HG02970 (cell line): ENCODE measurements around the gene VTCN1.
"Not testable (repeated sequence)": the region's sequence is repeated elsewhere in the genome, so short reads cannot be mapped to it uniquely, and the experiment has no call there.

Experiments used
- ATAC-seq: cut with Tn5 transposase; IDR thresholded peaks from one replicate; pipeline ENCODE4 v1.9.1; 2021; ENCODE audit warnings: mild to moderate bottlenecking, moderate library complexity, moderate number of reproducible peaks; ENCODE audit not compliant: unreplicated experiment, low FRiP score

The VTCN1 gene

GRCh38 chr1:117128323-117129079 lies 82.2 kb downstream of the VTCN1 start:
- no peak for ATAC-seq

DNA sequence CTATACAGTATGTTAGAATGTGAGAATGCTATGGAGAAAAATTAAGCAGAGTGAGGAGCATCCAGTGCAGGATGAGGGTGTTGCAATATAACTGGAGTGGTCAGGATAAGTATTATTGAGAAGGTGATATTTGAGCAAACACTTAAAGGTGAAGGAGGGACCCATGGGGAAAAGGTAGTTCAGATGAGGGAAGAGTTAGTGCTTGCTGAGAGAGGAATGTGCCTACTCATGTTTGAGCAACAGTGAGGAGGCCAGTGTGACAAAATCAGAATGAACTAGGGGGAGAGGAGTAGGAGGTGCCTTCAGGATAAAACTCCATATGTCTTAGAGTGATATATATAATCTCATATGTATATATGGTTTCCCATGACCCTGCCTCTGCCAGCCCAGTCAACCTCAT lies 82.9 kb downstream of the VTCN1 start:
- ATAC-seq = no peak

DNA sequence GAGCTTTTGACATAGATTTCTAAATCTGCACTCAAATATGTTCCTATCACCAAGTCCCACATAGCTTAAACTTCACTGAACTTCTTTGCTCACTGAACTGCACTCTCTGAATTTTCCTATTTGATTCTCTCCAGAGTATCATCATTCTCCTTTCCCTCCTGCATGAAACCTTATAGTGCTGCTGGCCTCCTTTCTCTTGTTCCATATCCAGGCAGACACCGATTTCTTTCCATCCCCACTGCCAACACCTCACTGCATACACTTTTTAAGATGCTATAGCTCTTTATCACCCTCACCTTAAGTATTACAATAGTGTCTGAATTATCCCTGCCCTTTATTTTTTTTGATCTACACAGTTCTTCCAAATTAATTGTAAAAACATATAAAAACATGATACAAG lies 86.1 kb downstream of the VTCN1 start:
- no peak for ATAC-seq

- no peak for ATAC-seq
Observed at GRCh38 chr1:117123274-117123673, 87.5 kb downstream of the VTCN1 start.

DNA sequence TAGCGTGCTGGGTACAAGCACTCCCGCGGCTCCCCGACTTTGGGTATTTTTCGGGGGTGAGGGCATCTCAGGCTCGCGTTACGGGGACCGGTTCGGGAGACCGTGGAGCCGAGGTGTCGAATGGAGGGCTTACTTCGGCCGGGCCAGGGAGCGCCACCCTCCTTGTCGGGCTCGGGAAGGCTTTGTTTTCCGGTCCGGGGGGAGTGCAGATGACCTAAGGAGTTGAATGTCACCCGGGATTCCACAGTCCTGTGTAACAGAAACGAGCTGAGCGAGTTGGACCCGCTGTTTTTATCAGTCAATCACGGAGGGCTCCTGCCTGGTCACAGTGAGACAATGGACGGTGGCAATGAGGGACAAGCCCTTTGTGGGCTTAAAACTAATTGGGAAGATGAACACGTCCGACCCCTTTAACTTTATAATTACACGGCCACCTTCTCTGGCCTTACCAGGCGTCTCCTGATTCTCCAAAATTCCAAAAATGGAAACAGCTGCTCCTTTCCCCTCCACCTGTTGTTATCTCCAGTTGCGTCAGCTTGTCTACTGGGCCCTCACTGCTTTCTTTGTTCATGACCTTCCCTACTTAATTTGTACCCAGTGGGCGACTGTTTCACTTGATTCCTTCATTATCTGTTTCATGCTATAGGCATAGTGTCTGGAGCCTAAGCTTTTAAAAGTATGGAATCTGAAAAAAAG lies 88.2 kb downstream of the VTCN1 start:
- no peak for ATAC-seq

- peak; percentile 76 for ATAC-seq
Observed at GRCh38 chr1:117121589-117122329, 89.0 kb downstream of the VTCN1 start, which contains the start of gene TRIM45. Gene TRIM45 (minus strand): TSS chr1:117121749. CDS start chr1:117121201, 548 bp downstream.

DNA sequence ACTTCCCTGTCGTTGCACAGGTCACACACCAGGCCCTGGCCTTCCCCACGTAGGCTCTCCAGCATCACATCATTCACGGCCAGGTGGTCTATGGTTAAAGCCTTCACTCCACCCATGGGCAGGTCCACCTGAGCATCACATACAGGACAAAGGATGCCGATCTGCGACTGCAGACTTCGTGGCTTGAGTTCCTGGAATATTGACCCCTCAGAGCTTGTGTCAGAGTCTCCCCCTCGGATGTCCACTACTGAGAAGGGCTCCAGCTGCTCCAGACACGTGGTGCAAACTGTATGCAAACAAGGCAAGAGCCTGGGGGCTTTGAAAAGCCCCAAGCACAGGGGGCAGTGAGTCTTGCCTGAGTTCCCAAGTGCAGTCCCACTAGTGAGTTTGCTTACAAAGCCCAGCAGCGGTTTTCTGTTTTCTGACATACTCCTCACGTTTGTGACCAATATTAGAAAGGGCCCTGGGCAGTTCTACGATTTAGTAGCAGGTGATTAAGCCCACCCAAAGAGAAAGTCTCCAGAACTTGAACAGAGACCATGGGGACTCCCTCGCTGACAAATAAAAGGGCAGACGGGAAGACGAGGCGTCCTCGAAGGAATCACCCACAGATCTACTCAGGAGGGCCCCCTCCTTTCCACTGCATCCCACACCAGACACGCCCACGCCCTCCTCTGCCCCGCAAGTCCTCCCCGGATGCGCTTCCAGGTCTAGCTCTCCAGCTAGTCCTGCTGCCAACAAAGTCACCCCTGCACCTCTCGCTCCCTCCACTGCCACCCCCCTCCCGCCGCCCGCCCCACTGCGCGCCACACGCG lies 89.7 kb downstream of the VTCN1 start:
- ATAC-seq = no peak

DNA sequence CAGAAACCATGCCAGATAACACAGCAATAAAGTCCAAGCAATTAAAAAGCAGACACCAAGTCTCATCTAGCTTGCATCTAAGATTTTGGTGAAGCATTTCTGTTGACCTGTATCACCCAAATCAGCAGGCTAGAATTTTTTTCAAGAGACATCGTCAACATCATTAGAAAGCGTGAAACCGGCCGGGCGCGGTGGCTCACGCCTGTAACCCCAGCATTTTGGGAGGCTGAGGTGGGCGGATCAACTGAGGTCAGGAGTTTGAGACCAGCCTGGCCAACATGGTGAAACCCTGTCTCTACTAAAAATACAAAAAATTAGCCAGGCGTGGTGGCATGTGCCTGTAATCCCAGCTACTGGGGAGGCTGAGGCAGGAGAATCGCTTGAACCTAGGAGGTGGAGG lies 91.6 kb downstream of the VTCN1 start:
- ATAC-seq = not testable (repeated sequence)

DNA sequence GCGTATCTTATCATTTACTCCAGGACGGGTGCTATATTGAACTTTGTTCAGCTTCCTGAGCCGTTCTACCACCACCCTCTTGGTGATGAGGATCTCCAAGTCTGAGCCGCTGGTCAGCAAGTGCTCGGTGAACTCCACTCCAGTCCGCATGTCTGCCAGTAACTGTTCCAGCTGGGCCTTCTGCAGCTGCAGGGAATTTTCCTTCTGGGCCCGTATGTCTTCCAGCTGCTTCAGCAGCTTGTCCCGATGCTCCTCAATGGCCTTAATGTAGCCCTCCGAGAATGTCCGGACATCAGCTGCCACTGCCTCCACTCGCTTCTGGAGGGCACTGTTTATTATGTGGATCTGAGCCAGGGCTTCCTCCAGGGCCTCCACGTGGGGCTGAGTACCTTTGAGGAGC lies 92.6 kb downstream of the VTCN1 start:
- ATAC-seq = no peak

DNA sequence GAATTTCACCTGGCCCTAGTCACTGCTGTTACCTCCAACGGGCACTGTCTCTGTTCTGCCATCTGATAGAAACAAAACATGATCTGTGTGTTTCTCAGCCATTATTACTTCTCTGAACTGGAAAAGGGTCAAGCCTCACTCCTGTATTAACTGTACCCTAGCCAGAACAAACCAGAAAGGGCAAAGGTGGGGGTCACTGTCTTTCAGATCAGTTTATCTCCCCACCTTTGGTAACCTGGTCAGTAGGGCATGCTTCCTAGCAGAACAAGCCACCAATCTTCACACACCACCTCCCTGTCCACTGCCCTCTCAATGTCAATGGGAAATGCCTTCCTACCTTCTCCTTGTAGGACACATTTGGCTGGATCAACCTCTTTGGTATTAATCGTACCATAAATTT lies 93.0 kb downstream of the VTCN1 start:
- no peak for ATAC-seq

GRCh38 chr1:117116784-117117130 lies 94.0 kb downstream of the VTCN1 start:
- no peak for ATAC-seq

- ATAC-seq = no peak
Observed at GRCh38 chr1:117116090-117116783, 94.5 kb downstream of the VTCN1 start.

GRCh38 chr1:117114877-117115276 lies 95.8 kb downstream of the VTCN1 start:
- ATAC-seq = no peak

GRCh38 chr1:117113199-117113598 lies 97.5 kb downstream of the VTCN1 start:
- ATAC-seq = no peak

DNA sequence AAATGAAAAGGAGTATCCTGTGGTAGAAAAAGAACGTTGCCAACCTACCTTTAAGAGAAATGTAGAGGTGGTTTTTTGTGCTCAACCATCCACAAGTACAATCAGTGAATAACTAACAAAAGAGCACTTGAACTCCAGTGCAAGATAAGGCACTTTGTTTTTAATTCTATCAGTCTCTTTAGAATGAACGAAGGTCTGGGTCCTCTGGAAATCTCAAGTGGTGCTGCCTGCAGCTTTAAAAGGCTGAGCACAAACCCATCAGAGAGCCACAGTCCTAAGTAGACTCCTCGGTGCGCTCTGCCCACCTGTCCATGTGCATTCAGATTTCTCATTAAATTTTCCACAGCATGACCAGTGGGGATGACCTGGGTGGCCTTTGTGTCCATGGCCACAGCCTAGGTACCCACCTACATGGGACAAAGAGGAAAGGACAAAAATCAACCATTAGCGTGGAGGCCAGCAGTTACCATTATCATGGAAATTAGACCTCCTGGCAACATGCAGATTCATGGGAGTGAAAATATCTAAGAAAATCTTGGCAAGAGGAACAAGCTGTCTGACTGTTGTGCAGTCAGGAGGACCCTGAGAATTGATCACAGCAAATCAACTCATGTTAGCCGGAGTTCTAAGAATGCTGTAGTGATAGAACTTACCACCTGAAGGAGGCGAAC lies 98.5 kb downstream of the VTCN1 start:
- no peak for ATAC-seq

- no peak for ATAC-seq
Observed at GRCh38 chr1:117110774-117111173, 100.0 kb downstream of the VTCN1 start.

GRCh38 chr1:117107364-117107763 lies 103.4 kb downstream of the VTCN1 start:
- no peak for ATAC-seq

DNA sequence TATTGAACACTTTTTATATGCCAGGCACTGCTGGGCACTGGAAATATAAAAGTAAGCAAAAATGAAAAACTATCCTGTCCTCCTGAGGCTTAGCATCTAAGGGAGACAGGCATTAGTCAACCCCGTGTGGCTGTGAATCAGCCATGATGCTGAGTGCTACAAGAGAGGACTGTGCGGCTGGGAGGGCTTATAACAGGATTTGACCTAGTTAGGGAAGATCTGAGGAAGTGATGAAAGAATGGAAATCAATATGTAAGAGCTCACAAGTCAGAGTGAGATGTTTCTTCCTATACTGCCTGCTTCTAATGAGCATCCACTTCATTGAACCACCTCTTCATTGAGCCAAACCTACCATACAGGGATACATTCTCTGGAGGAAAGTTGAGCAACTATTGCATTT lies 104.2 kb downstream of the VTCN1 start:
- ATAC-seq = no peak

DNA sequence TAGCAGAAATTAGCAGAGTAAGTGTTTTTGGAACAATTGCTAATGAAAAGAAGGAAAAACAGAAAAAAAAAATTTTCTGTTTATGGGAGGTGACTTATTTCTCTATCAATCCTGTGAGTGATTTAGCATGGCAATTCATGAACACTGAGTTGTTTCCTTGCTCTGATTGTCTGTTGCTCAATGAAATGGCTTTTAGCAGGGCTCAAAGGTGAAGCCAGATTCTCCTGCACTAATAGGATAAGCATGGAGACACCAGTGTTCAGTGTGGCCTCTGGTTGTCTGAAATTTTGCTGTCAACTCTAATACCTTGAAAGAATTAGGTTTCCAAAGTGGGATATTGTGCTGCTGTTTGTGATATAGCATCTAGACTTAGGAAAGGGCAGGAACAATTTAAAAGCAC lies 105.0 kb downstream of the VTCN1 start:
- ATAC-seq = no peak
